OCI-LY1 (cell line): ENCODE data around the gene SAMD14.

ENCODE experiments used
- H2AFZ ChIP-seq: fragments of 200-600 bp; sonication (generic), shearing (Covaris generic); 2 replicates; pipeline ENCODE4 v1.6.0; 2014; ENCODE audit warnings: antibody characterized with exemption, mild to moderate bottlenecking, low read length
- H3F3A ChIP-seq: fragments of 200-600 bp; sonication (generic), shearing (Covaris generic); 2 replicates; pipeline ENCODE4 v1.6.0; 2014; ENCODE audit warnings: mild to moderate bottlenecking, antibody characterized with exemption, low read length, moderate library complexity; ENCODE audit not compliant: insufficient read depth
- H3K27ac ChIP-seq: fragments of 200-600 bp; sonication (generic); 2 replicates; pipeline ENCODE4 v1.5.1; 2014; ENCODE audit warnings: low read length, mixed run types, mild to moderate bottlenecking, low read depth; ENCODE audit not compliant: poor library complexity, severe bottlenecking
- H3K27me3 ChIP-seq: fragments of 200-600 bp; sonication (generic); 2 replicates; pipeline ENCODE4 v1.6.0; 2014; ENCODE audit warnings: antibody characterized with exemption, mild to moderate bottlenecking, low read length, moderate library complexity; ENCODE audit not compliant: insufficient read depth
- H3K36me3 ChIP-seq: fragments of 200-600 bp; sonication (generic); 2 replicates; pipeline ENCODE4 v1.6.1; 2014; ENCODE audit warnings: mild to moderate bottlenecking, antibody characterized with exemption, low read length, moderate library complexity, mixed read lengths; ENCODE audit not compliant: insufficient read depth
- H3K4me1 ChIP-seq: fragments of 200-600 bp; sonication (generic); 2 replicates; pipeline ENCODE4 v1.5.1; 2014; ENCODE audit warnings: mild to moderate bottlenecking, low read length, moderate library complexity; ENCODE audit not compliant: insufficient read depth, severe bottlenecking
- H3K4me2 ChIP-seq: fragments of 200-600 bp; sonication (generic), shearing (Covaris generic); 2 replicates; pipeline ENCODE4 v1.6.1; 2014; ENCODE audit warnings: low read length
- H3K4me3 ChIP-seq: fragments of 200-600 bp; sonication (generic); 2 replicates; pipeline ENCODE4 v1.5.1; 2014; ENCODE audit warnings: low read length, low read depth, mild to moderate bottlenecking, mixed read lengths; ENCODE audit not compliant: poor library complexity, severe bottlenecking
- H3K79me2 ChIP-seq: fragments of 200-600 bp; shearing (Covaris generic); 2 replicates; pipeline ENCODE4 v1.6.1; 2016; ENCODE audit warnings: mixed run types, low read length, mixed read lengths; ENCODE audit not compliant: insufficient read depth
- H3K9ac ChIP-seq: fragments of 200-600 bp; sonication (generic), shearing (Covaris generic); 2 replicates; pipeline ENCODE4 v1.6.1; 2014; ENCODE audit warnings: mild to moderate bottlenecking, low read length, mixed read lengths
- H3K9me2 ChIP-seq: fragments of 200-600 bp; sonication (generic), shearing (Covaris generic); 2 replicates; pipeline ENCODE4 v1.6.1; 2014; ENCODE audit warnings: low read depth, mild to moderate bottlenecking, low read length, mixed read lengths
- H3K9me3 ChIP-seq: fragments of 200-600 bp; shearing (Covaris generic); 2 replicates; pipeline ENCODE4 v1.6.1; 2014; ENCODE audit warnings: low read length, mixed read lengths
- H4K20me1 ChIP-seq: fragments of 200-600 bp; sonication (generic), shearing (Covaris generic); 2 replicates; pipeline ENCODE4 v1.6.0; 2016; ENCODE audit warnings: mild to moderate bottlenecking, low read length; ENCODE audit not compliant: insufficient read depth
- EZH2 ChIP-seq: fragments of 200-600 bp; sonication (generic), shearing (Covaris generic); IDR thresholded peaks from 2 replicates; pipeline ENCODE4 v1.8.0; 2017; ENCODE audit warnings: borderline replicate concordance, mixed run types, mild to moderate bottlenecking, antibody characterized with exemption, low read length, moderate library complexity, mixed read lengths
- TF ChIP-seq, protein P1 (sequence below): fragments of 200-600 bp; sonication (generic), shearing (Covaris generic); IDR thresholded peaks from 2 replicates; pipeline ENCODE4 v1.5.1; 2017; ENCODE audit warnings: mild to moderate bottlenecking, antibody characterized with exemption, low read length, moderate library complexity, mixed read lengths

Gene SAMD14

DNA sequence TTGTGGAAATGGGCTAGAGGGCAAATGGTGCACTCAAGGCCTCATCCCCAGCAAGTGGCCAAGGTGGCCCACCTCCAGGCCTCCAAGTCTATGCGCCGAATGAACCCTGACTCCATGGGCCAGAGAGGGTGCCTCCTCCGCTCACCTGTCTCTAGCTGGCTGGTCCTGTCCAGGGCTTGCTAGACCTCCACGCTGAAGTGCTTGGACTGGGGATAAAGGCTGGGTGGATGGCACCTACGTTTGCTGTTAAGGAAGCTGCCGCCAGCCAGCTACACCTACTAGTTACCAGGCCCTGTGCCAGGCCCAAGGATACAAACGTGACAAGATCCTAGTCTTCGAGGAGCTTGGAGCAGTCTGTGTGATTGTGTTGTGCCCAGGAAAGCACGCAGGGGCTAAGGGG lies 35.1 kb upstream of the SAMD14 start:
- Histone ChIP-seq H3K27me3 (no peaks in the 10 kb centered on the region), H3K4me2 (no peak overlapping the region), H3K9me3 (no peaks in the 10 kb centered on the region), H2AFZ (no peak overlapping the region), H3K79me2 (no peaks in the 10 kb centered on the region), H3K4me3 (no peak overlapping the region), H3K27ac (no peak overlapping the region), H3K9ac (no peak overlapping the region), H3K4me1 (peaks cover 18% of the 10 kb centered on the region), H3K36me3 (no peaks in the 10 kb centered on the region), H3F3A (no peaks in the 10 kb centered on the region), H3K9me2 (no peaks in the 10 kb centered on the region), H4K20me1 (no peaks in the 10 kb centered on the region)
- TF ChIP-seq EZH2, result no peak
- TF ChIP-seq, protein P1, sequence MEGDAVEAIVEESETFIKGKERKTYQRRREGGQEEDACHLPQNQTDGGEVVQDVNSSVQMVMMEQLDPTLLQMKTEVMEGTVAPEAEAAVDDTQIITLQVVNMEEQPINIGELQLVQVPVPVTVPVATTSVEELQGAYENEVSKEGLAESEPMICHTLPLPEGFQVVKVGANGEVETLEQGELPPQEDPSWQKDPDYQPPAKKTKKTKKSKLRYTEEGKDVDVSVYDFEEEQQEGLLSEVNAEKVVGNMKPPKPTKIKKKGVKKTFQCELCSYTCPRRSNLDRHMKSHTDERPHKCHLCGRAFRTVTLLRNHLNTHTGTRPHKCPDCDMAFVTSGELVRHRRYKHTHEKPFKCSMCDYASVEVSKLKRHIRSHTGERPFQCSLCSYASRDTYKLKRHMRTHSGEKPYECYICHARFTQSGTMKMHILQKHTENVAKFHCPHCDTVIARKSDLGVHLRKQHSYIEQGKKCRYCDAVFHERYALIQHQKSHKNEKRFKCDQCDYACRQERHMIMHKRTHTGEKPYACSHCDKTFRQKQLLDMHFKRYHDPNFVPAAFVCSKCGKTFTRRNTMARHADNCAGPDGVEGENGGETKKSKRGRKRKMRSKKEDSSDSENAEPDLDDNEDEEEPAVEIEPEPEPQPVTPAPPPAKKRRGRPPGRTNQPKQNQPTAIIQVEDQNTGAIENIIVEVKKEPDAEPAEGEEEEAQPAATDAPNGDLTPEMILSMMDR, result no peak

DNA sequence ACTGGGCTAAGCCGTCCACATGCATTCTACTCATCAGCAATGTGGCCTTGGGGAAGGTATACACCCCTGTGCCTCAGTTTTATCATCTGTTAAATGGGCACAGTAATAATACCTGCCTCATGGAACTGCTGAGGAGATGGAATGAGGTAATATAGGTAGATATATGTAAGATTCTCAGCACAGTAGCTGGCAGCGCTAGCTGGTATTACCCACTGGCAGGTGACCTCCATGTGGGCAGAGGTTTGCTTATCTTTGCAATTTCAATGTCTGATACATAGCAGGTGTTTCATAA lies 34.7 kb upstream of the SAMD14 start:
- H3K27ac ChIP-seq, result no peak overlapping the region
- H3K27me3 ChIP-seq, result no peaks in the 10 kb centered on the region
- no peaks in the 10 kb centered on the region for H3K9me3 ChIP-seq
- H2AFZ ChIP-seq, result no peak overlapping the region
- no peaks in the 10 kb centered on the region for H3K79me2 ChIP-seq
- H3K9me2 ChIP-seq, result no peaks in the 10 kb centered on the region
- no peaks in the 10 kb centered on the region for H3K36me3 ChIP-seq
- TF ChIP-seq, protein P1, result no peak
- TF ChIP-seq EZH2, result no peak
- H3K9ac ChIP-seq, result no peak overlapping the region
- no peaks in the 10 kb centered on the region for H4K20me1 ChIP-seq
- no peaks in the 10 kb centered on the region for H3F3A ChIP-seq
- peaks cover 18% of the 10 kb centered on the region for H3K4me1 ChIP-seq
- H3K4me3 ChIP-seq, result no peak overlapping the region
- H3K4me2 ChIP-seq, result no peak overlapping the region

DNA sequence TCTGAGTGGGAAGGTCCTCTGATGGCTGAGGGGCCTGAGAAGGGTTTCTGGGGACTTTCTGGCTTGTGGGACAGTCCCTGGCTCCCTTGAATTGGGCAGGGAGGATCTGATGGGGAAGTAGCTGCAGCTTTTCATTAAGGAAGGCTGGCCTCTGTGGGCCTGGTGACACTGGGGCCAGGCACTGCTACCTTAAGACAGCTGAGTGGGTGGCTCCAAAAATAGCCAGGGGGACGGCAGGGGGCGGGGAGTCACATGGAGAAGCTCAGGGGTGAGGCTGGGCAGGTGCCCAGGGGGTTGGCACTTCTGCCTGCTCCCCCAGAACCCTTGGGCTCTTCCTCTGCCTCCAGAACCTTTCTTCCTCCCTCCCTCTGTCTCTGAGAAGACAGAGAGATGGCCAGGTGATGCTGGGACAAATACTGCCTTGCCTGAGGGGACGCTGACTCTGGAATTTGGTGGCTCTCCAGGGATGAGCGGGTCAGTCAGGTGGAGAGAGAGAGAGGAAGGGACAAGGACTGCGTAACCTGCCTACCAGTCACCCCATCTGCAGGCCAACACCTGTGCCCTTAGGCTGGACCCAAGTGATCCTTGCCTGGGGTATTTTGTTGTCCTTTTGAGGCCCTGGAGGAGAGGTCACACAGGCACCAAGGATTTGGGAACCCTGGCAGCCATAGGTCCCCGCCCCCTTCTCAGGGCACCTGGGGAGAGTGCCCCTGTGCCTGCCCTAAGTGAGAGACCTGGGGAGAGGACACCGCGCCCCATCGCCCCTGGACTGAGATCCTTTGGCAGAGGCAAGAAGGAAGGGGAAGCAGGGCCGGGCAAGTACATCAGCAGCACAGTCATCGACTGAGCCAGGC lies 34.1 kb upstream of the SAMD14 start:
- no peaks in the 10 kb centered on the region for H3K36me3 ChIP-seq
- no peak for TF ChIP-seq EZH2
- TF ChIP-seq, protein P1, result no peak
- H3K27me3 ChIP-seq, result no peaks in the 10 kb centered on the region
- no peaks in the 10 kb centered on the region for H3K9me2 ChIP-seq
- no peaks in the 10 kb centered on the region for H3K9me3 ChIP-seq
- no peaks in the 10 kb centered on the region for H3F3A ChIP-seq
- no peak overlapping the region for H3K4me3 ChIP-seq
- no peaks in the 10 kb centered on the region for H3K79me2 ChIP-seq
- H2AFZ ChIP-seq, result no peak overlapping the region
- no peak overlapping the region for H3K9ac ChIP-seq
- no peaks in the 10 kb centered on the region for H4K20me1 ChIP-seq
- no peak overlapping the region for H3K4me2 ChIP-seq
- no peak overlapping the region for H3K27ac ChIP-seq
- peaks cover 17% of the 10 kb centered on the region for H3K4me1 ChIP-seq
